HG03025 (cell line): ENCODE data around the gene GRIN2A.

Experiments used
- ATAC-seq: cut with Tn5 transposase; IDR thresholded peaks from one replicate; pipeline ENCODE4 v1.9.1; 2021; ENCODE audit warnings: mild to moderate bottlenecking, moderate library complexity; ENCODE audit not compliant: unreplicated experiment, low FRiP score

GRIN2A gene

DNA sequence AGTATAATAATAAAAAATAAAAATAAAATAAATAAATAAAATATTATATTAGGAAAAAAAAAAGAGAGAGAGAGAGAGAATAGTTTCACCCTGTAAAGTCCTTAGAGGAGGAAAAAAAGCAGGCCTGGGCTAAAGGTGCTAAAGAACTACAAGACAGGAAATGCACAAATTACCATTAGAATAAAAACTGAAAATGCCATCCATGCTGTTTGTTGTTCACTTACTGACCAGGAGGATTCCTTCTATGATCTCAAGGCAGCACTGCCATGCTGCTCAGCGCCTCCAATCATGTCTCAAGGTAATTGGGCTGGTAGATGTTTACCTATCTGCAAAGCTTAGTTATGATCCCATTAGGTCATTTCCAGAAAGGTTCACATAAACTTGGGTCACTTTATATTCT is 201.2 kb downstream of the GRIN2A start:
- ATAC-seq, result no peak

DNA sequence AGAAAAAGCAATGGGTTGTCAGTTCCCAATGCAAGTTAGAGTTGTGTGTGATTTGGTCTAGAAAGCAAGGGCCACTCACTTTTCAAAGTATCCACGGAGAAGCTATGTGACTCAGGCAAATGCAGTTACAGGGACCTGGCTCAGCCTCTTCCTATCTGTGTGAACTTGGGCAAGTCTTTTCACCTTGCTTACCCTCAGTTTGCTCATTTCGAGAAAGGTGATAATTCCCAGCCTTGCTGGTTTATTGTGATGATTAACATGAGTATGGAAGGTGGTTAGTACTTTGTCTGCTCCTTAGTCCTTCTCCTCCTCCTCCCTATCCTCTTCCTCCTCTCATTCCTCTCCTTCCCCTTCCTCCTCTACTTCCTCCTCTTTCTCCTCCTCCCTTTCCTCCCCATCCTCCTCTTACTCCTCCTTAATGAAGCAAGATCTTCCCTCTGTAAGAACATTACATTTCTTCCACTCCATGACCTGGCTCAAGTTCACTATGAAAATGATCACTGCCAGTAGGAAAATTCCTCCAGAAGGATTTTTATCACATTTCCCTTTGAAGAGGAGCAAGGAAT is 204.0 kb downstream of the GRIN2A start:
- ATAC-seq, result no peak

DNA sequence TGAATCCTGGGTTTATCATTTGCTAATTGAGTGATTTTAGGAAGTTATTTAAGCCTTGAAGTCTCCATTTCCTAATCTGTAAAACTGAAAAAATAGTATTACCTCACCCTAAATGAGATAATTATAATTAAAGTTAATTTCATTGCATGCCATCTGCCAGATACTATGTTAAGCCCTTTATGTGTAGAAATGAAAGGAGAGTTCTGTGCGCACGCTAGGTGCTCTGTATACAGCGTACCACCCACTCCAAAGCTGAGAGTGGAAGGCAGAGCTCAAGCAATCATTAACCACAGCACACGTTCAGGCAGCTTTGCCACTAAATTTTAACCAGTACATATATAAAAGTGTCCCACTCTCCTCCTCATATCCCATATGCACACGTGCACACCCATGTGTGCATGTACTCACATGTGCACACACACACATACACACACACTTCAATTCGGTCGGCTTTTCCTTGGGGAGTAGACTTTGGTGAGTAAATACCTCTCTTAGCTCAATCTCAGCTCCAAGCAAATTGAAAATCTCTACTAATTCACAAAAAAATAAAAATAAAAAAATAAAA is 204.8 kb downstream of the GRIN2A start:
- no peak for ATAC-seq

DNA sequence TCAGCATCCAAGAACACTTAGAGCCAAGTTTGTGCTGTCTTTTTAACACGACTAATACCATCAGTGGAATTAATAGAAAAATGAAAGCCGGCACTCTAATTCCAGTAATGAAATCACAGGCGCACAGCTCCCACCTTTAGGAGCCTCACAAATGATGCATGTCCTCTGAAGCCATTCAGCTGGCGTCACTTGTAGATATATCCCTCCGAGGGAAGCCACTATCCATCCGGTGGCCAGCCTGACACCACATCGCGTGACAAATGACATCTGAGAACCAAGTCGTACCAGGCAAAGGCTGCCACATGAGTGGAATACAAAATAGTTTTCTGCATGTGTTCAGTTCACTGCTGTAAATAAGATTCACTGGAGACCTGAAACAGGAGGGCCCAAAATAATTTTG is 205.6 kb downstream of the GRIN2A start:
- no peak for ATAC-seq

DNA sequence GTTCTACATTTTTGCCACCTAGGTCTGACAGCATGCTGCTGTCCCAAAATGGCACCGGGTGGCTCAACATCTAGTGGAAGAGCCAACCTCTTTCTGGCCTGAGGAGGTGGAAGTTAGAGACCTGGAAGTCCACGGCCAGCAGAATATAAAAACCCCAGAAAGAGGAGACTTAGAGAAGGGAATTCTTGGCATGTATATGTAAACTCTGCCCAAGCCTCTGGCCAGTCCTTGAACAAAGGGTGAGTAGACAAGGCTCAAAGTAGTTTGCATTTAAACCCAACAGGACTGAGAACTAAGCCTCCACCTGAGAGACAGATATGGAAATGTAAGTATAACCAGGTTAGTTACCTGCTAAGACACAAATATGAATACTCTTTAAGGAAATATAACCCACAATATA is 210.3 kb downstream of the GRIN2A start:
- no peak for ATAC-seq

DNA sequence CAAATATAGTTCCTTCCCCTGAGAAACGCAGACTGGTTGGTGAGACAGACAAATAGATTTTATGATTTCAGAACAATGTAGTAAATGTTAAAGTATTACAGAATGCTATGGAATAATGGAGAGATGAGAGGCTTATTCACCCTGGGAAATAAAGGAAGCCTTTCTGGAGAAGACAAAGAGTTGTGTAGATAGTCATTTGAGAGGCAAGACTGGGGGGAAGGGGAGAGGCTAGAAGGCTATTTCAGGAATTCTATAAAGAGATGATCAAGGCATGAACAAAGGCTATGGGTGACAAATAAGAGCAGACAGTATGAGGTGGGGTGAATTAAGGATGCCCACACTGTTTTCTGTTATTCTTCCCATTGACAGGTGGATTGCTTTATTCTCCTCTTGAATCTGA is 211.4 kb downstream of the GRIN2A start:
- no peak for ATAC-seq

DNA sequence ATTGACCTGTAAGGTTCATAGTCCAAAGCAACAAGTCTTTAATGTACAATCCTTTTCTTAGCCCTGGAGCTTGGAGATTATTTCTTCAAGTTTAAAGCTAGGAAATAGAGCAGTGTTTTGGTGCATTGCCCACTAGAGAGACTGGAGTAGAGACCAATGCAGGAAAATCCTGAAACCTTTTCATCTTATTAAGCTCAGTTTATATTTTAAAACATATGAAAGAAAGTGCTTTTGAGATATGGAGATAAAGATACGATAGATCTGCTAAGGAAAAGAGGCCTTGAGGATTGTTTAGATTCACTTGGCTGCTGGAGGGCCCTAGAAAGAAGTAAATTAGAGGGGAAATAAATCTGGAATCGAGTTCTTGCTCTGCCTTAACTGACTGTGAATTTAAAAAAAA is 212.0 kb downstream of the GRIN2A start:
- no peak for ATAC-seq

DNA sequence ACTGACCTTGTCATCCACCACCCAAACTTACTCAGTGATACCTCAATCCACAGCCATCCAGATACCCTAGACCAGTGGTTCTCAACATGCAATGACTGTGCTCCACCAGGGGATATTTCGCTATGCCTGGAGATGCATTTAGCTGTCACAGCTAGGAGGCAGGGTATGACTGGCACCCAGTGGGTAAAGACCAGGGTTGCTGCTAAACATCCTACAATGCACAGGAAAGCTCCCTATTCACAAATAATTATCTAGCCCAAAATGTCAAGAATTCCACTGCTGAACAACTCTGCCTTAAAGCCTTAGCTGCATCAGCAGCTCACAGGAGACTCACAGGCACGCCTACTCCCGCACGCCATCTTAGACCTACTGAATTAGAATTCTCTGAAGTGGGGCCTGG is 212.6 kb downstream of the GRIN2A start:
- ATAC-seq, result no peak

DNA sequence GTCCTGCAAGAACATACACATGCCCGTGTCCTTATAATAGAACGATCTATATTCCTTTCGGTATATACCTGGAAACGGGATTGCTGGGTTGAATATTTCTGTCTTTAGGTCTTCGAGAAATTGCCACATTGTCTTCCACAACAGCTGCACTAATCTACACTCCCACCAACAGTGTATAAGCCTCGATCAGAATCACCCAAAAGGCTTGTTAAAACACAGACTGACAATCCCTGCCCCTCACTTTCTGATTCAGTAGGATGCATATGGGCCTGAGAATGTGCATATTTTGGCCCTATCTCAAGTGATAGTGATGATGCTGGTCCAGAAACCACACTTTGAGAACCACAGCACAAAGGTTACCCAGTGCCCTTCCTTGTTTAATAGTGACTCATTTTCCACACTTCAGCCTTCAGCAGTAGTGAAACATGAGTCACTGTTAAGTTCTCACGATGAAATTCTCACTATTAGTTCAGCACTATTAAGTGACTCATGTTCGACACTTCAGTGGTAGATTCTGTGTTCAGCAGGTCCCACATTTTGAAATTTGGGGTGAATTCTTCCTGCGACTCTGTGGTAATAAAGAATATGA is 215.6 kb downstream of the GRIN2A start:
- no peak for ATAC-seq

DNA sequence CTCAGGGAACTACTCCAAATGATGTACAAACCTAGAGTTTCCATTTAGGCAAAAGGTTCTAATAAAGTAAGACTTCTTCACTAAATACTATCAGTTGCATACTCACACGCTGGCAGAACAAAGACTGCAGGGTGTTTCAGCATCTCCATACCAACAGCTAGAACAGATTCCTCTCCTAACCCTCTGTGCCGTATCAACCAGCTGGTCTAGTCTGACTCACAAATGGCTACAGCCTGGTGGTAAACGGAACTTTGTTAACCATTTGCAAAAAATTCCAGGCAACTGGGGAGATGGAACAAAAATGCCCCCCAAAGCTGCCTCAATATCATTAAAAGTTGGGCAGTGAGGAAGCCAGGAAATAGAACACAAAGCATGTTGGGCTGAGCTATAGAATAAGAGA is 217.1 kb downstream of the GRIN2A start:
- ATAC-seq, result no peak

DNA sequence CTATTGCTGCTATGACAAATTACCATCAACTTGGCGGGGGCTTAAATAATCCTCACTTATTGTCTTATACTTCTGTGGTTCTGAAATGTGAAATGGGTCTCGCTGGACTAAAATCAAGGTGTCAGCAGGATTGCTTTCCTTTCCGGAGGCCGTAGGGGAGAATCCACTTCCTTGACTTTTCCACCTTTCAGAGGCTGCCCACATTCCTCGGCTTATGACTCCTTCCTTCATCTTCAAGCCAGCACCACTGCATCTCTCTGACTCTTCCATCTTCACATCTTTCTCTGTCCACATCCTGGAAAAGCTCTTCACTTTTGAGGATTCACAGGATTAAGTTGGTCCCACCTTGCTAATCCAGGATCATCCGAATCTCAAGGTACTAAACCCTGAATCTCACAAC is 217.8 kb downstream of the GRIN2A start:
- ATAC-seq, result no peak

DNA sequence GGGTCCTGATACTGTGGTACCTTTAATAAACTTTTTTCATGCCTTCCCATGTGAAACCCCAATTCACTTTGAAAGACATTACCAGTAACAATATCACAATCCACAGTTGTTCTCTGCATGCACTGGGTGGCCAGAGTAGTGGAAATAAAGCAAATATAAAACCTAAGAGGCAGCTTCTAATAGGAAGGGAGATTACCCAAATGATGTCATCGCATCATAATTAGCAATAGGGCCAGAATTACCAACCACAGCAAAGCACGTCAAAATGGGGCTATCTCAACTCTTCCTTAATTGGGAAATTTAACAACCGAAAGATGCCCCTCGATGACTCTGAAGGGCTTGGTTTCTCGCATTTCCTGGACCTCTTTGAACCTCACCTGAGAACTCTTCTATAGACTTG is 224.8 kb downstream of the GRIN2A start:
- no peak for ATAC-seq

DNA sequence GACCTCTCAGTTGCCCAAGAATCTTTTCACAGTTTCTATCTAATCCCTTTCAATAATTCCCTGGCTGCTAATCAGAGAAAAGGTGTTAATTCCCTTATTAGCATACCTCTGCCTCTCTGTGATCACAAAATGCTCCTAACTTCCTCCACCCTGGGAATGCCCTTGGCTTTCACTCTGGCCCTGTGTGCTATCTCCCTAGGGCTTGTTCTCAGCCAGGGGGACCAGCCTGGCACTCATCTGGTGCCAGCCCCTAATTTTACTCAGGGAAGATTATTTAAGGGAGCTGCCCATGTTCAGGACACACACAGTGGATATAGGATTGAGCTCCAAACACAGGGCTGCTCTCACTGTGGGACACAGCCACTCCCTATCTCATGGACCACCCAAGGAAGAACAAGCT is 225.2 kb downstream of the GRIN2A start:
- no peak for ATAC-seq

DNA sequence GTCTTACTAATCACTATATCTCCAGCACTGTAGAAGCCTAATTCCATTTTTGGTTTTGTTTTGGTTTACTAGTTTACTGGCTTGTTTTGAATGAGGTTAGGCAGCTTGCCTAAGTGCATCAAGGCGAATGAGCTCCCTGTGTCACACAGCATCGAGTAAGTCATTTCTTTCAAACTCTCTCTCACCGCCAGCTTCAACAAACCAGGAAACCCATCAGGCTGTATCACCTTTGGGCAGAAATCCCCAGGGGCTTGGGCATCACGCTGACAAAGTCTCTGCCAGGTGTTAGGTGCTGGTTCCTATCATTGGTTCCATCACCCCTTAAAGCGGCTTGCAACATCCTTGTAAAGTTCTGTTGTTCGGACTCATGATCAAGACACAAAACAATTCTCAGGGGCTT is 226.6 kb downstream of the GRIN2A start:
- ATAC-seq, result no peak

DNA sequence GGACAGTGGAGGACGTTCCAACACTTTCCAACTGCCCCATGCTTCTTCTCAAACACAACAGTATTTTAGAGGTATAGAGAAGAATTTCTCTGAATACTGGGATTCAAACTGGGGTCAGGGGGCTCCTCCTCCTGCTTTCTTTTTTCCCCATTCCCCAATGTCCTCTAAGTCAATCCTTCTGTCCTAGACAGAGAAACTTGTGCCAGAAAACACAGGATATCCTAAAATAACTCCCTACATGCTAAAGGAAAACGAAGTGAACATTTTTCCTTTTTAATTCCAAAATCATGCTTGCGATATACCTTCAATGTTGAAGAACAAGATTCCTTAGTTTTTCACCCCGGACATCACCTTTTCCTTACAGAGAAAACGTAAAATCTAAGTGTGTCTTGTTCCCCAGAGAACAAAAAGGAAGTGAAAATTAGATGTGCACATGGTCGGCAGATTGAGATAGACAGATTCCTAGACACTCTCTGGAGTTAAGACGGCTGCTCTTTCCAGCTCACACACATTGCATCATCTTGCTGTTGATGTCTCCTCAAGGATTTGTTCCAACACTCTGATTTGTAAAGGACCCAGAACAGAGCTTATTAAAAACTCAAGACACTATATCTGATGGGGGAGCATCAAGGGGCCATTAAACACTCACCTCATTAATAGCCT is 228.2 kb downstream of the GRIN2A start:
- ATAC-seq, result no peak

DNA sequence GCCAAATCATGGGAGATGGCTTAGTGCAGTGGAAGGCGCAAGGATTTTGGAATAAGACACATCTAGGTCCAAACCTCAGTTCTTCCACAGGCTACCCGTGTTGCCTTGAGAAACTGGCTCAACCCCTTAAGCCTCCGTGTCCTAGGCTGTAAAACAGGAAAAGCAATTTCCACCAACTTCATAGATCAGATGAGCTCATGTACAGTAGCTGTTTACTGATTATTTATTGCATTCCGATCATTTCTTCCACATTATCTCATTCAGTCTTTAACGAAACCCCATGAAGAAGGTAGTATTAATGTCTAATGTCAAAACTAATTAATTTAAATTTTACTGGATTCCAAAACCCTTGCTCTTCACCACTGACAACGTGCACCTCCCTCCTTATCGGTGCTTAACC is 231.6 kb downstream of the GRIN2A start:
- no peak for ATAC-seq

DNA sequence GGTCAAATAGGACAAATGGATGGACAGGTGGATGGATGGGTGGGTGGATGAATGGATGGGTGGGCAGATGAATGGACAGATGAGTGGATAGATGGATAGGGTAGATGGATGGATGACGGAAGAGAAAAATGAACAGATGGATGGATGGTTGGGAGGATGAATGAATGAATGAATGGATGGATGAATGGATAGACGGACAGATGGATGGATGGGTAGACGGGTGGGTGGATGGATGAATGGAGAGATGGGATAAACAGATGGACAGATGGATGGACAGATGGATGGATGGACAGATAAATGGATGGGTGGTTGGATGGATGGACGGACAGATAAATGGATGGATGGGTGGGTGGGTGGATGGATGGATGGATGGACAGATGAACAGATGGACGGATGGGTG is 232.8 kb downstream of the GRIN2A start:
- no peak for ATAC-seq

DNA sequence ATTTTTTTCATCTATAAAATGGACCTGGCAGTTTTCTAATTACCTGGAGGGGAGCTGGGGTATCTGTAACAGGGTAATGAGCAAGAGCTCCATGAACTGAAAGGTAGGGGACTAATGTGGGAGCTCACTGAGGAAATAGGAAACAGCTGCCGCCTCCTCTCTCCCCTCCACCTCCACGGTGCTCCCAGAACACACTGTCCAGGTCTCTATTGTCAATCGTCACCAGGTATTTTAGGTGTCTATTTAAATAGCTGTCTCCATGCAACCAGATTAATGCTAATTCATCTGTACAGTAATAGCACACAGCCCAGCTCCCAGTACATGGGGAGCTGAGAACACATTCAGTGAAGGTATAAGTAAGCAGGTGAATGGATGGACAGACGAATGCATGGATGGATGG is 233.3 kb downstream of the GRIN2A start:
- no peak for ATAC-seq

DNA sequence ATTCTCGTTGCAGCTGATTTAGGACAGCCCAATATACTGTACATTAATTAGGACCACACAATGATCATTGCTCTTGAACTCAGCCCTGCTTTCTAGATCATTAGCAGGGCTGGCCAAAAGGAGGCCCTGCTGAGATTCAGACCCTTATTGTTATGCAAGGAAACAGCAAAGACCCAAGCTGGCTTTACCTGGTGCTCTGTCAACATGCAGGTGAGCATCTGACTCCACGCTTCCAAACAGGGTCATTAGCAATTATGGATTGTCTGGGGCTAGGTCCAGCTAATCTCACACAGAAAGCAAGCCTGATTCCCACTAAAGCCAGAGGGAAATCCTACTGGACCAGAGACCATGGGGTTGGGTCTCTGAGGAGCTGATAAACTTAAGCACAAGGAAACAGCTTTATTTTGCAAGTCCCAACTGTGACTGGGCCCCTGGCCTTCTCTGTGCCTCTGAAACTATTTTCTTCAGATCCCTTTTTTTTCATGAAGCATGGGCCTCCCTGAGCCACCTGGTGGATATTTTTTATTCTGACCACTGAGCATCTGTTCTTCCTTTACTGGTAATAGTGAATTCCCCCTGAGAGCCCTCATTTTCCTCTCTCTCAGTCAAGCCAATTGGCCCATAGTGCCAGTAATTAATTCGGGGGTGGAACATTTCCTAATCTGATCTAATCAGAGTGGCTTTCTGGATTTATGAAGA is 236.1 kb downstream of the GRIN2A start:
- ATAC-seq, result no peak

DNA sequence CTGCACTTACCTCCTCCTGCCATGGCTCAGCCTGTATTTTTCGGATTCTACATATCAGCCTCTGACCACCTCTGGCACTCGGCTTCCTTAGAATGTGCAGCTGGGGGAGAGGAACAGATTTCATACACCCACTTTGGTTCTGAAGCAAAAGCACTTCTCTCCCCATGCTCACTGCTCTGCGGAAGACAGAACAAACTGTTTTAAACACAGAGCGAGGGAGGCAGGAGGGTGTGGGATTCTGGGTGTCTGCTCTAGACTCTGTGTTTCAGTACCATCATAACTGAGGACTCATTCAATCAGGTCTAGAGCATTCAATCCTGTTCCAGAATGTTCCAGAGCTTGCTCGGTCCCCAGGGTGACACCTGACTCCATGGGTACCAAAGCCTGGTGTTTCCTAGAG is 239.1 kb downstream of the GRIN2A start:
- no peak for ATAC-seq

DNA sequence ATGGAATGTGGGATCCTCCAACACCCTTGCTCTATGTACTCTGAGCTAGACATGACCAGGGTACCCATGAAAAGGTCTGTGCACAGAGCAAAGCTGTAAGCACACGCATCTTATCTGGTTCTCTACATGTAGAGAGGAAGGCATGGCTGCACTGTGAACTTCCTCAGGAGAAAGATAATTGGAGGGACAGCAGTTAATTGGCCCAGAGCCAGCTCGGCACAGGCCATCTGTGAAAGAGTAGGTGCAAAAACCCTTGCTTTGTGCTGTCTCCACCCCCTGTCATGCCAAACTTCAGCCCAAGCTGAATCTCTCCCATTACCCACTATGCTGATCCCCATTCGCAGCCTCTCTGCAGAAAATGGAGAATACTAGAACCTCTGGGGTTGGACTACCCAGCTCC is 241.0 kb downstream of the GRIN2A start:
- no peak for ATAC-seq
